GM19395 (cell line): ENCODE data around the gene MEGF6.
"Not testable (repeated sequence)": the region's sequence is repeated elsewhere in the genome, so short reads cannot be mapped to it uniquely, and the experiment has no call there.

ENCODE experiments used
- ATAC-seq: cut with Tn5 transposase; IDR thresholded peaks from one replicate; pipeline ENCODE4 v1.9.1; 2021; ENCODE audit warnings: mild to moderate bottlenecking, moderate library complexity; ENCODE audit not compliant: unreplicated experiment

The MEGF6 gene

GRCh38 chr1:3575515-3575914 lies 35.8 kb downstream of the MEGF6 start:
- ATAC-seq, result not testable (repeated sequence)

DNA sequence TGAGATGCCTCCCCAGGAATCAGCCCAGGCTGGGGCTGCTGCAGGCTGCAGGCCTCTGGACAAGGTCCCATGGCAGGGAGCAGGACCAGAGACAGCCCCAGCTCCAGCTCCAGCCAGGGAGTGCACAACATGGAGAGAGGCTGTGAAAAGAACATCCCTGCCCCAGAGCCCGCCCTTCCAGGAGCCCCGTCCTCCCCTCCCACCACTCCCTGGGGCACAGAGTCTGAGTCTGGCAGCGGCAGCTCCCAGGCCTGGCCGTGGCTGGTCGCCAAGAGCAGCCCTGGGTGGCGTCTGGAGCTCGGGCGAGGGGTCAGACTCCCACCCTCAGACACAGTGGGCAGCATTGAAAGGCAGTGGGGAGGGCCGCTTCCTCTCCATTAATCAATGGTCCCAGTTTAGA lies 37.8 kb downstream of the MEGF6 start:
- ATAC-seq, result no peak

GRCh38 chr1:3572638-3573037 lies 38.7 kb downstream of the MEGF6 start:
- ATAC-seq, result not testable (repeated sequence)

DNA sequence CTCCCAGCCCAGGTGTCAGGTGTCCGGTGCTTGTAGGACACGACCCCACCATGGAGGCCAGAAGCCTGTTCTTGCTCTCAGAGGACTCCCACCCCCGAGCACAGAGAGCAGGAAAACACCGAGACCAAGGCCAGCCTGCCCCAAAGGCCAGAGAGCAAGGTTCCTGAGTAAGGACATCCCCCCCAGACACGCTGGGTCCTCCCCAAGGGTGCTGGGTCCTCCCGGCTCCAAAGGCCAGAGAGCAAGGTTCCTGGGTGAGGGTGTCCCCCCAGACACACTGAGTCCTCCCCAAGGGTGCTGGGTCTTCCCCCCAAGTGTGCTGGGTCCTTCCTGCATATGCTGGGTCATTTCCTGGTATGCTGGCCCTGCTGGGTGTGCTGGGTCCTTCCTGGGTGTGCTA lies 40.0 kb downstream of the MEGF6 start:
- ATAC-seq, result no peak

DNA sequence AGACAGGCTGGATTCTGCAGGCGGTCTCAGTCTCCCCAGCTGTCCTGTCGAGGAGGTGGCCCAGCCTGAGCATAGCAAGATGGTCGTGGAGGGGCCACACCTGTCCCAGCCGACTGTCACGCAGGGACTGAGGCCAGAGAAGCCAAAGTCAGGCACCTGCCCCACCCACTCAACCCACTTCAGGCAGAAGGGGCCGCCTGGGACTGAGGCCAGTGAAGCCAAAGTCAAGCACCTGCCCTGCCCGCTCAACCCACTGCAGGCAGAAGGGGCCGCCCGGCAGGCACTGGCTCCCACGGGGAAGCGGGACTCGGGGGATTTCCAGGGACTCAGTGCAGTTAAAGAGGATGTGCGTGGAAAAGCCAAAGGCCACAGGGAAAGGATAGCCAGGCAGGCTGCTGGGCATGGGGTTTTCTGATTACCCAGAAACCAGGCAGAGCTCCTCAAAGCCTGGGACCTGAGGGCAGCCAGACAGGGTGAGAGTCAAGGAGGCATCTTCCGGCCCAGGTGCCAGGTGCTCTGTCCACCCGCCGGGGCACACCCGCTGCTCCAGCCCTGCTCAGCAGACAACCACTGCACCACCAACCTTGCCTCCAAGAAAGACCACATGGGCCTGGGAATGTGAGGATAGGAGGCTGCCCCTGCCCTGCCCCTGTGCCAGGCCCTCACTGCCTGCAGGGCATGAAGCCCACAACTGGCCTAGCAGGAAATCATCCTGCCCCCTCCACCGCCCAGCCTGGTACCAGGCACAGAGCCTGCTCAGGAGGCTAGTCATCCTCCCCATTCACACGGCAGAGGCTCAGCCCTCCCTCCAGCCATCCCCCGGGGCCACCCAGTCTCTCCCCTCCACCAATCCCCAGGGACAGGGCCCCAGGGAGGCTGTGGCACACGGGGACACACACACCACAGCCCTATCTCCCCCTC lies 41.0 kb downstream of the MEGF6 start:
- ATAC-seq, result no peak

GRCh38 chr1:3569436-3569835 lies 41.9 kb downstream of the MEGF6 start:
- no peak for ATAC-seq

DNA sequence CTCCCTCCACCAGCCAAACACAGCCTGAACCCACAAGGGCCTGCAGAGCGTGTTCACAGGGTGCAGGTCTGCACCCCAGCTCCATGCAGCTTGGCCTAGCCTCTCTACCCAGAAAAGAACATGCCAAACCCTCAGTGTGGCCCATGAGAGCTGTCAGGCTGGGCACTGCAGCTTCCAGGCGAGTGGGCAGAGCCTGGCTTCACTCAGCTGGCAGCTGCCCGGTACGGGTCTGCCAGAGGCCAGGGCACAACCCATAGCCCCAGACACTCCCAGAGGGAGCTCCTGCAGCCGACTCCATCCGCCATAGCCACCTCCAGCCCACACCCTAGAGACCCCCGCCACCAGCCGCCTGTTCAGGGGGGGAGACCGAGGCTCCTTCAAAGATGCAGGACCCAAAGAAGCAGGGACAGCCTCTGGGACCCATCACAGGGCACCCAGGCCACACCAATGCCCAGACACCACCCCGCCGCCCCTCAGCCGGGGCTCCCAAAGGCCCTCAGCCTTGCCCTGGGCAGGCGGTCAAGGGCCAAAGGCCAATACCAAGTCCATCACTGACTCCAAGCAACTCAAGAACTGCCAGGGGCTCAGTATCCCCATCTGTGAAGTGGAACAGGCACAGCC lies 42.4 kb downstream of the MEGF6 start:
- no peak for ATAC-seq

DNA sequence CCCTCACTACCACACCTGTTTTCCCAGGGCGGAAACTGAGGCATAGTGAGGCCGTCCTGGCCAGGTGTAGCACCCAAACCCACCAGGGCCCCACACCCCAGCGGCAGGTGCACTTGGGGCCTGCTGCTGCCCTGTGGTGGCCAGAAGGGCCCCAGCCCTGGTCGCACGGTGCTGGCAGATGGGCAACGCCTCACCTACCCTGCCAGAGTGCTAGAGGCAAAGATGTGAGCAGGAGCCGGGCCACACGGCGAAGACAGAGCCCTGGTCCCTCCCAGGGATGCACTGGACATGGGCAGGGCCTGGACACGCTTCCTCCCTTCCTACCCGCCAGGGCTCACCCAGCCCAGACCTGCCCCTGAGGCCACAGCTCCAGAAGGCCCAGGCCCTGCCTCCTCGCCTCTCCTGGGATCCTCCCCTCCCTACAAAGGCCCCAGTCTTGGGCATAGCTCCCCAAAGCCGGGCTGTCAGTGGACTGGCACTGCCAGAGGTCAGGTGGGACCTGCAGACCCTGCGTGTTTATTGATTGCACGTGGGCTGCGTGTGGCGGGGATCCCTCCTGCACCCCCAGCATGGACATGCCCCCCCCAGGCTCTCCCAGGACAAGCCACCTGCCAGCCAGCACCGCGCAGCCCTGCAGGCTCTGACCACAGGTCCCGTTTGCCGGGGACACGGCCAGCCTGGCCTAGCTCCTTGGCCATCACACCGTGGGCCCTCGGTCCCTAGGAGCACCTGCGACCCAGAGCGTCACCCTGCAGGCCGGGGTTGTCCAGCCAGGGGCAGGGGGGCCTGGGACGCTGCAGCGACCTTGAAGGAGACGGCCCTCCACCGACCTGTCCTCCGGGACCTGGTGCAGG lies 44.1 kb downstream of the MEGF6 start:
- no peak for ATAC-seq

- ATAC-seq, result no peak
Observed at GRCh38 chr1:3566003-3566885, 45.1 kb downstream of the MEGF6 start.

DNA sequence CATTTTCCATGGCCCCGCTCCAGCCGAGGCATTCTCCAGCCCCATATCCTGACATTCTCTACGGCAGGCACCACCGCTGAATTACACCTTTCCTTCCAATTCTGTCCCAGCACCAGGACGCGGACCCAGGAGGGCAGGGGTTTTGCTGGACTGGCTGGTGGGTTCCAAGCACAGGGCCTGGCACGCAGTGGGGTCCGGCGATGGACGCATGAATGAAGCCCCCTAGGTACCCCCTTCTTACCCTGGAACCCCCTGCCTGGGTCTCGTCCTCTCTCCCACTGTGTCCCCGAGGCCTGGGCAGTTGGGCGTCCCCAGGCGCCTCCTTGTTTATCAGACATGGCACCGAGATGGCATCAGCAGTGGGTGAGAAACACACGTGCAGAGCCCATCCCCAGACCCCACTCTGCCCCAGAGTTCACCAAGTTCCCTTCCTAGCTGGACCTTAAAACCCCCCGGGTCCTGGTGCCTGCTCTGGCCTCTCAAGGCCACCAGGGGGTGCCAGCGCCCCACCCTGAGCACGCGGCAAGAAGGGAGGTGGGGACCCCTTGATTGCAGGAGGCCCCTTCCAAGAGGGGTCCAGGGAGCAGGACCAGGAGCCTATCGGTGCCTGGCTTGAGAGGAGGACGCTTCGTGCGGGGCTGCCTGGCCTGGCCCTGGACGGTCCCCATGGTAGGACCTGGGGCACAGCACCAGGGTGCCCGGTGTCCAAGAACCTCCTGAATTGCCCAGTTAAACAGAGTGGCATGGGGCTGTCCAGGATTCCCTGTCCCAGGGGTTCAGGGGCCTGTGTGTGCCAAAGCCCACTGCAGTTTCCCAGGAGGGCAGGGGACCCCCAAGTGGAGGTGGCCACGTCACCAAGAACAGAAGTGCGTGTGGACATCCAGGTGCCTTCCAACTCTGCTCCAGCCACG lies 46.1 kb downstream of the MEGF6 start:
- no peak for ATAC-seq

GRCh38 chr1:3563610-3564009 lies 47.7 kb downstream of the MEGF6 start:
- no peak for ATAC-seq

GRCh38 chr1:3563125-3563524 lies 48.2 kb downstream of the MEGF6 start:
- no peak for ATAC-seq

DNA sequence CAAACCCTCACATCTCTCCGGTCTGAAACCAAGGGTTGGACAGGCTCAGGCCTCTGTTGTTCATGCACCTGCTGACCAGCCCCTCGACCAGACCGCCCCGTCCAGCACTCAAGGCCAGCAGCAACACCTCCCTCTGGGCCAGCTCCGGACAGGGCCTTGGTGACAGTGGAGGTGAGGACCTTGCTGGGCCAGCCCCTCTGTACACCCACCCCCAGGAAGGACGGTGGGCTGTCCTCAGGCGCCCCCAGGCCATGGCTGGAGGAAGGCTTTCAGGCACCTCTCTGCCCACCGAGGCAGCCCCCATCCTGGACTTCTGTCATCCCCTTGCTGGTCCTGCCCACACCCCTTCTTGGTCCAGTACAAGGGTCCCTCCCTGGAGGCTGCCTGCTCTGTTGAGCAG lies 48.6 kb downstream of the MEGF6 start:
- no peak for ATAC-seq

DNA sequence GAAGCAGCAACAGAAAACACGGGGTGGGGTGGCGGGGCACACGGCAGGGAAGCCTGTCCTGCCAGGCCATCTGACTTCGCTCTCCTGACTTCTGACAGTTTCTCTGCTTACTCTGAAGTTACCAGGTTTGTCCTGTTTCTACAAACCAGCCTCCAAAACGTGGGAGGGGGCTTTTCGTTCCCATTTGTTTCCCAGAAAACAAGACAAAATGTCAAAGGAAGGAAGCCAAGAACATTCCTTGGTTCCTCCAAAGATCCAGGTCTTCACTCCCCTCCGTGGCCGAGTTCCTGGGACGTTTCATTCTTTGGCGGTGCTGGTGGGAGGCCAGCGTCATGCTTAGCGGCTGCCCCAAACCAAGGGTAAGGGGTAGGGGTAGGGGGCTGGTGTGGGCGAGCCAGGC lies 49.6 kb downstream of the MEGF6 start:
- no peak for ATAC-seq

DNA sequence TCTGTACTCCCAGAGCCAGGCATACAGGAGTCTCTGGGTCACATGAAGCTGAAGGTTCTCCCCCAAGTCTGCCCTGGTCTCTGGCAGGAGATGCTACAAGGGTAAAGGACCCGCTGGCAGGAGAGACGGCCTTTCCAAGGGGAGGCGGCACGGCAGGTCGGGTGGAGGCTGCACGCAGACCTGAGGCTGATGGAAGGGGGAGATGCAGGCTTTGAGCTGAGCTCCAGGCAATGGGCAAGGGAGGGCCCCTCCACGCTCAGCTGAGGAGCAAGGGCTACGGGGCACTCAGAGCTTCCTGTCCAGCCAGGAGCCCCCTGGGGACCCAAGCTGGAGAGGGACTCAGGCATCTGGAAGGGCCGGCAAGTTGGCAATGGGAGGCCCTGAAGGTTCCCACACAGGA lies 50.3 kb downstream of the MEGF6 start:
- ATAC-seq, result no peak

GRCh38 chr1:3560251-3560871 lies 50.9 kb downstream of the MEGF6 start:
- ATAC-seq, result no peak

DNA sequence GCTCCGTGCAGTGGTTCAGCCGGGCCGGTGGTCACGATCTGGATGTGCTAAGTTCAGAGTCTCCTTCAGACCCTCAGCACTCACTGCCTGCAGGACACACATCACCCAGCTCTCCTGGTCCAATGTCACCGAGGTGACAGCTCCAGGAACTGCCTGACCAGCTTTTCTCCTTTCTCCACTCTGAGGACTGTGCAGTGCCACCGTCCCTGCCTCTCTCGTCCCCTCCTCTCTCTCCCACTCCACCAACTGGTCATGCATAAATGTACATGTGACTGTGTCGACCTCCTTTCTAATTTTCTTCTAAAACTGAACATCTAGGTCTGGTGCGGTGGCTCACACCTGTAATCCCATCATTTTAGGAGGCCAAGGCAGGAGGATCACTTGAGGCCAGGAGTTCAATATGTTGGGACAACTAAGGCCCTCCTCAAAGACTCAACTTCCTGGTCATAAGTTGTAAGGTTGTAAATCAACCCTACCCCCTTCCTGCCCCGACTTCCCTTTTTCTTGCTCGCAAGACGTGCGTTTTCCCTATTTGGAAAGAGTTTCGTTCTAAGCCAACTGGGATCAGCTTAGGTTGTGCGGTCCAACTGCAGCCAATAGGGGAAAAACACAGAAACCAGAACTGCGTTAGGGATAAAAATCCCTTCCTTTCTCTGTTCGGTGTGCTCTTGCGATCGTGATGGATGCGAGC lies 53.1 kb downstream of the MEGF6 start:
- no peak for ATAC-seq

GRCh38 chr1:3557366-3557765 lies 53.9 kb downstream of the MEGF6 start:
- no peak for ATAC-seq
